Fibroblast of the aortic adventitia (primary cell): ENCODE data around the gene MT3. TPM values are rescaled to one million over a fixed set of nuclear protein-coding genes. Genes with fewer than 3 reads are reported as not detected.
A peak's percentile ranks its signal among the peaks of the same experiment; 100 is the strongest.

Experiments
- DNase-seq: peaks from one replicate; pipeline ENCODE4 v3.0.0-alpha.2; 2010; ENCODE audit warnings: low read depth
- H3K4me3 ChIP-seq: 2 replicates; pipeline ENCODE4 v1.5.1; 2011; ENCODE audit warnings: low read depth, mild to moderate bottlenecking, control low read depth, low read length, moderate library complexity
- CTCF ChIP-seq: IDR thresholded peaks from 2 replicates; pipeline ENCODE4 v1.5.1; 2011; ENCODE audit warnings: mild to moderate bottlenecking, low read length, control low read depth, inconsistent platforms; ENCODE audit not compliant: insufficient read depth
- total RNA-seq: library from RNA; depleted of rRNA; stranded (reverse); fragments of >200 nt; gene quantifications from 2 replicates; pipeline ENCODE4 v1.2.3, GENCODE V29; 2012; ENCODE audit warnings: low replicate concordance

Gene MT3
- total RNA-seq, 1 donor, result not detected

- H3K4me3 ChIP-seq, result no peak overlapping the region
- no peak for DNase-seq
- TF ChIP-seq CTCF, result no peak
These were observed 4.4 kb downstream of the MT3 start for GRCh38 chr16:56593573-56594291.

- no peak for DNase-seq
- TF ChIP-seq CTCF, result no peak
These were observed 4.9 kb downstream of the MT3 start for GRCh38 chr16:56594292-56594619.

GRCh38 chr16:56600398-56600999, 11.2 kb downstream of the MT3 start:
- no peak overlapping the region for H3K4me3 ChIP-seq
- peak; percentile 74 for TF ChIP-seq CTCF
- DNase-seq, result peak; percentile 69

More at GRCh38 chr16:56594292-56594619, 4.9 kb downstream of the MT3 start:
- H3K4me3 ChIP-seq, result no peak overlapping the region

- TF ChIP-seq CTCF, result no peak
- no peak for DNase-seq
These were observed 12.0 kb downstream of the MT3 start for GRCh38 chr16:56601325-56601724.

GRCh38 chr16:56603589-56603988, 14.3 kb downstream of the MT3 start:
- TF ChIP-seq CTCF, result peak; percentile 43

More at GRCh38 chr16:56601325-56601724, 12.0 kb downstream of the MT3 start:
- H3K4me3 ChIP-seq, result no peak overlapping the region

GRCh38 chr16:56604966-56605365, 15.6 kb downstream of the MT3 start:
- no peak for DNase-seq
- H3K4me3 ChIP-seq, result no peak overlapping the region
- no peak for TF ChIP-seq CTCF

More at GRCh38 chr16:56603589-56603988, 14.3 kb downstream of the MT3 start:
- peak; percentile 27 for DNase-seq
- no peak overlapping the region for H3K4me3 ChIP-seq
